Measurements from ENCODE around the gene F5.

Gene F5

GRCh38 chr1:169472738-169473137 is 113.5 kb downstream of the F5 start:
- no peak overlapping the region for H3K4me3 Mint-ChIP-seq
- H3K27ac Mint-ChIP-seq (ENCODE audit: low read depth), result no peak overlapping the region
- ATAC-seq (replicated peaks; ENCODE audit: extremely low read depth, poor library complexity, severe bottlenecking) (no peak), DNase-seq (ENCODE audit: low spot score in 2 of 2) (no peak)
- no peaks in the 10 kb centered on the region for H3K4me1 Mint-ChIP-seq
- H3K9me3 Mint-ChIP-seq, result no peaks in the 10 kb centered on the region
- no peaks in the 10 kb centered on the region for H3K36me3 Mint-ChIP-seq (ENCODE audit: insufficient read depth)
- H3K27me3 Mint-ChIP-seq, result no peaks in the 10 kb centered on the region

GRCh38 chr1:169468982-169469381 is 117.3 kb downstream of the F5 start:
- Mint-ChIP-seq H3K4me3 (no peak overlapping the region), H3K4me1 (no peaks in the 10 kb centered on the region), H3K9me3 (no peaks in the 10 kb centered on the region), H3K27me3 (no peaks in the 10 kb centered on the region), H3K36me3 (ENCODE audit: insufficient read depth) (peaks cover 2% of the 10 kb centered on the region), H3K27ac (ENCODE audit: low read depth) (no peak overlapping the region)
- ATAC-seq (replicated peaks; ENCODE audit: extremely low read depth, poor library complexity, severe bottlenecking), result no peak
- DNase-seq (ENCODE audit: low spot score in 2 of 2), result no peak

- DNase-seq (ENCODE audit: low spot score in 2 of 2) (no peak), ATAC-seq (replicated peaks; ENCODE audit: extremely low read depth, poor library complexity, severe bottlenecking) (no peak)
- H3K36me3 Mint-ChIP-seq (ENCODE audit: insufficient read depth), result peaks cover 2% of the 10 kb centered on the region
- H3K9me3 Mint-ChIP-seq, result no peaks in the 10 kb centered on the region
- no peak overlapping the region for H3K27ac Mint-ChIP-seq (ENCODE audit: low read depth)
- H3K4me1 Mint-ChIP-seq, result no peaks in the 10 kb centered on the region
- no peaks in the 10 kb centered on the region for H3K27me3 Mint-ChIP-seq
- no peak overlapping the region for H3K4me3 Mint-ChIP-seq
Observed at GRCh38 chr1:169466259-169467230, 119.7 kb downstream of the F5 start.

GRCh38 chr1:169465281-169465680 is 121.0 kb downstream of the F5 start:
- no peak overlapping the region for H3K27ac Mint-ChIP-seq (ENCODE audit: low read depth)
- H3K4me1 Mint-ChIP-seq, result peaks cover under 1% of the 10 kb centered on the region
- no peaks in the 10 kb centered on the region for H3K9me3 Mint-ChIP-seq

More at GRCh38 chr1:169465281-169465680, 121.0 kb downstream of the F5 start:
- Mint-ChIP-seq H3K27me3 (no peaks in the 10 kb centered on the region), H3K36me3 (ENCODE audit: insufficient read depth) (peaks cover 2% of the 10 kb centered on the region), H3K4me3 (no peak overlapping the region)
- DNase-seq (ENCODE audit: low spot score in 2 of 2) (no peak), ATAC-seq (replicated peaks; ENCODE audit: extremely low read depth, poor library complexity, severe bottlenecking) (no peak)

Measured in central memory CD8-positive, alpha-beta T cell (primary cell).